ENCODE results near the gene MYLK4. TPM values are rescaled to one million over a fixed set of nuclear protein-coding genes. Genes with fewer than 3 reads are reported as not detected.

Gene MYLK4
- total RNA-seq, 1 experiment from 2014 or later, result 0.60 TPM

DNA sequence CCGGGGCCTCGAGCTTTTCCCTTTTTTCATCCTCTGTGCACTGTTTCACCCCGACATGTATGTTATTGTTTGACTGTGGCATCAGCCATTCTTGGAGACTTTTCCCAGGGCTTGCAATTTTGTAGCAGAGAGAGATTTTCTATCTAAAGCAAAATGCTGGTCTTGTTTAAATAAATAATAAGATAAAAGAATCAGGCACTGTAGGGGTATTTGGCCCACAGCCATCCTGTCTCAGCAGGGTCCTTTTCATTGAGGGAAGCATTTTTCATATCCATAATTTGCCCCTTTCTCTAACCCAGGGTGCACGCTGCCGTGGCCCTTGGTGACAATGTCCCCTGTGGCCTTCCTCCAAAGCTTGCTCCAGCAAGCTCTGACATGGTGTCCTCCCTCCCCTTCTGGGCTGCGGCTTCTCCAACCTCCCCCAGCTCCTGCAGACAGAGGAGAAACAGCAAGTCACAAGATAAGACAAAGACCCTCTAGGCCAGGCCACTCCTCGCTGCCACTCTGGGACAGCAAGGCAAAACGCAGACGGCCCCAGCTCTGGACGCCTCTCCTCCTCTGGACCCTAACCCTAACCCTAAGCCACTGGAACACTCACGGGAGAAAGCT is 117.6 kb downstream of the MYLK4 start:
- DNase-seq (ENCODE audit: low read depth), result no peak

GRCh38 chr6:2632368-2632767 is 118.4 kb downstream of the MYLK4 start:
- DNase-seq (ENCODE audit: low read depth), result peak; percentile 50

GRCh38 chr6:2630891-2631571 is 119.7 kb downstream of the MYLK4 start:
- peak; percentile 83 for DNase-seq (ENCODE audit: low read depth)

- peak; percentile 95 for DNase-seq (ENCODE audit: low read depth)
Measured at GRCh38 chr6:2630359-2630758, 120.4 kb downstream of the MYLK4 start.

DNA sequence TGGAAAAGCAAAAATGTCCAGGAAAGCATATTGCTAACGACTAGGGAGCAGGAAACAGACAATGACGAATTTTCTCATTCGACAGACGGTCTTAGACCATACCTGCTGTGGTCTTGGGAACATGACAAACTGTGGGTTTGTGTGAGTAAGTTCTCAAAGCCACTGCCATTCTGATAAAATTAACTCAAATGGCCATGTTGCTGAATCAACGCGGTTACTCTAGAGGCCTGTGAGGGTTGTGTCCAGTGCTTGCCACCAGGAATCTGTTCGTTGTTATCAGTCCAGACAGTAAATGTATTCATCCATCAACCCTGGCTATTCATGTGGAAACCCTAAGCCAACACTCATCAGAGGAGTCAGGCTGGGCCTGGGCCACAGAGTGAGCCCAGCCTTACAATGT is 124.3 kb downstream of the MYLK4 start:
- DNase-seq (ENCODE audit: low read depth), result peak; percentile 89

GRCh38 chr6:2625581-2625980 is 125.1 kb downstream of the MYLK4 start:
- DNase-seq (ENCODE audit: low read depth), result no peak

DNA sequence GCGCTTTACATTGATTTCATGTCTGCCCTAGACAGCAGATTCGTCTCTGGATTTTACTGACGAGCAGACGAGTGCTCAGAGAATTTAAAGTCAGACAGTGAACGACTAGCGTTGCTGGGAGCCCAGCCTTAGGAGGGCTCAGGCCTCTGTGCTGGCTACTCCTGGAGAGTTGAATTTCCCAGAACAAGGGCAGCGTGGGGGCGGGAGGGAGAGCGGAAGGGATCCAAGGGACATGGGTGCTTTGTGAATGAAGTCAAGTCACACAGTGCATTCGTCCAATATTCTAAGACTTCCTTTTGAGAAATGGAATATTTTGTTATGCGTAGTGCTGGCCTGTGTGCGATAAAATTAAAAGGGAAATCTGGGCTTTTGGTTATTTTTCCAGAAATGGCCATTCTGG is 126.5 kb downstream of the MYLK4 start:
- no peak for DNase-seq (ENCODE audit: low read depth)

GRCh38 chr6:2623295-2623694 is 127.4 kb downstream of the MYLK4 start:
- no peak for DNase-seq (ENCODE audit: low read depth)

GRCh38 chr6:2622671-2623070 is 128.1 kb downstream of the MYLK4 start:
- no peak for DNase-seq (ENCODE audit: low read depth)

DNA sequence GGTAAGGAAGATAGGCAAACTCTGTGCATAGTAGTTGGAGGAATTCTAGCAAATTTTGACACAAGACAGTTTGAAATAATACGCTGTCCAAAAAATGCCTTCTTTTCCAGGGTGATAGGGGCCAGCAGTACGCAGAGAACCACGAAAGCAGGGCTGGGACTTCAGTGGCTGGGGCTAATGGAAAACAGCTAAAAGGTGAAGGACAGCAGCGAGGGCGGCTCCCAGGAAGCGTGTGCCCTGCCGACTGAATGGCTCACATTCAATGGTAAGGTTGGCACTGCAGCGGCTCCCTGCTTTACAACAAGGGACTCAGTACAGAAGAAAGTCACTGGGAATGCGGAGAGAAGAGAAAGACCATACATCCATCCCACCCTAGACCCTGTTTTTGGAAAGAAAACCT is 131.1 kb downstream of the MYLK4 start:
- DNase-seq (ENCODE audit: low read depth), result no peak

- DNase-seq (ENCODE audit: low read depth), result no peak
Measured at GRCh38 chr6:2617729-2618128, 133.0 kb downstream of the MYLK4 start.

- peak; percentile 75 for DNase-seq (ENCODE audit: low read depth)
Measured at GRCh38 chr6:2616811-2617210, 133.9 kb downstream of the MYLK4 start.

- no peak for DNase-seq (ENCODE audit: low read depth)
Measured at GRCh38 chr6:2615251-2615650, 135.5 kb downstream of the MYLK4 start.

DNA sequence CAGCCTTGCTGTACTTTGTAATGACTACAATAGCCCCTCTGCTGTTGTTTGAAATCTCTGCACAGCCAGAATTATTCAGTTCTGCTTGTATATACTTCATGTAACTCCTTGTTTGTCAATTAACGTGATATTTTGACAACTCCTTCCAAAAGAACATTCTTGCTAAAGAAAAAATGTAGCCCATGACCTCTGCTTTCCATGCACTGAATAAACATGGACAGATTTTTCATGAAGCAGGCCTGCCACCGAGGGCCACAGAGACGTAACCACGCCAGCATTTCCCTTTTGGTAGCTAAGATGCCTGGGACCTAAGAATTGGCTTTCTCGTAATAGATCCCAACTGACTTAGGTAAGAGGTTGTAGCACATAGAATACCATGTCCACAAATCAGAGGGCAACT is 135.9 kb downstream of the MYLK4 start:
- DNase-seq (ENCODE audit: low read depth), result no peak

DNA sequence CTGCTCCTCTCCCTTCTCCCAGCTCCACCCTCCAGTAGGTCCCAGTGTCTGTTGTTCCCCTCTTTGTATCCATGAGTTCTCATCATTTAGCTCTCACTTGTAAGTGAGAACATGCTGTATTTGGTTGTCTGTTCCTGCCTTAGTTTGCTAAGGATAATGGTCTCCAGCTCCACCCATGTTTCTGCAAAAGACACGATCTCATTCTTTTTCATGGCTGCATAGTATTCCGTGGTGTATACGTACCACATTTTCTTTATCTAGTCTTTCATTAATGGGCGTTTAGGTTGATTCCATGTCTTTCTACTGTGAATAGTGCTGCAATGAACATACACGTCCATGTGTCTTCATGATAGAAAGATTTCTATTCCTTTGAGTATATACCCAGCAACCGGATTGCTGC is 136.6 kb downstream of the MYLK4 start:
- DNase-seq (ENCODE audit: low read depth), result no peak

Other genes with a start within 250 kb of the MYLK4 start
- 60.2 and 62.6 TPM in 2 replicates for gene WRNIP1, start 14.5 kb upstream of the MYLK4 start, total RNA-seq (2014; rRNA removed; shearing (Covaris generic))
- 25.1 and 37.7 TPM in 2 replicates for gene SERPINB1, start 90.9 kb upstream of the MYLK4 start, total RNA-seq (2014; rRNA removed; shearing (Covaris generic))
- gene SERPINB9, start 152.4 kb upstream of the MYLK4 start, total RNA-seq (2014; rRNA removed; shearing (Covaris generic)), result 0.10 and 0.12 TPM in 2 replicates
- gene SERPINB6, start 220.6 kb upstream of the MYLK4 start, total RNA-seq (2014; rRNA removed; shearing (Covaris generic)), result 92.6 and 101 TPM in 2 replicates
- gene NQO2, start 249.0 kb upstream of the MYLK4 start, total RNA-seq (2014; rRNA removed; shearing (Covaris generic)), result 42.3 and 52.9 TPM in 2 replicates

Measured in RPMI7951 (cell line).